LoVo (cell line): ENCODE results near the gene TRIM6.
"Not testable (repeated sequence)": the region's sequence is repeated elsewhere in the genome, so short reads cannot be mapped to it uniquely, and the experiment has no call there.

Experiments
- DNase-seq: peaks from one replicate; pipeline ENCODE4 v3.0.0-alpha.2; 2016; ENCODE audit warnings: low spot score

TRIM6 gene

DNA sequence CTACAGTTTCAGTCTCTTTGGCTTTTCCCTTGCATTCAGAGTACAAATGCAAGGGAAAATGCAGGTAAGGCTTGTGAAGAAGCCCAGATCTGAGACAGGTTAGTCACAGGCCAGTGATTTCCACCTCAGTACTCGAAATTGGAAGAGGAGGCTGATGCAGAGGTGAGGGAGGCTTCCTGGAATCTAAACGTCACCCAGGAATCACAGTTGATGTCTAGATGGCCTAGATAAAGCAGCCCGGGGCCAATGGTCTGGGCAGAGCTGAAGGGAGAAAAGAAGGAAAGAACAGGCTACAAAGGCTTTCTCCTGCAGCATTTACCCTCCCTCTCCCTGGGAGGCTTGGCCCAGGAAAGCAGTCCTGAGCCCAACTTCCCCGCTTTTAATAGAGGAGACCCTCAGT, 8.5 kb downstream of the TRIM6 start:
- no peak for DNase-seq

DNA sequence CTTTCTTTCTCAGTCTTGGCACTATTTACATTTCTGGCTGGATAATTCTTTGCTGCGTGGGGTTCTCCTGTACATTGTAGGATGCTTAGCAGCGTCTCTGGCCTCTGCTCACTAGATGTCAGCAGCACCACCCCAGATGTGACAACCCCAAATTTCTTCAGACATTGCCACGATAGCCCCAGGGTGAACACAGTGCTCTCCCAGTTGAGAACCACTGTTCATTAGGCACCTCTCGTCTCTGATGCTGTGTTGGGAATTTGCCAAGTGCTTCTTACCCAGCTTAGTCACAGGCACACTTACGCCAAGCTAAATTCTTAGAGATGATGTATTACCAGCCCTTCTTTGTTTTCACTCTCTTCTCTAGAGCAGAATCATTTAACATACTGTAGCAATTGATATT, 9.4 kb downstream of the TRIM6 start:
- DNase-seq: no peak

GRCh38 chr11:5608808-5609207, 12.4 kb downstream of the TRIM6 start:
- DNase-seq: no peak

GRCh38 chr11:5610446-5610845, 14.0 kb downstream of the TRIM6 start:
- no peak for DNase-seq

DNA sequence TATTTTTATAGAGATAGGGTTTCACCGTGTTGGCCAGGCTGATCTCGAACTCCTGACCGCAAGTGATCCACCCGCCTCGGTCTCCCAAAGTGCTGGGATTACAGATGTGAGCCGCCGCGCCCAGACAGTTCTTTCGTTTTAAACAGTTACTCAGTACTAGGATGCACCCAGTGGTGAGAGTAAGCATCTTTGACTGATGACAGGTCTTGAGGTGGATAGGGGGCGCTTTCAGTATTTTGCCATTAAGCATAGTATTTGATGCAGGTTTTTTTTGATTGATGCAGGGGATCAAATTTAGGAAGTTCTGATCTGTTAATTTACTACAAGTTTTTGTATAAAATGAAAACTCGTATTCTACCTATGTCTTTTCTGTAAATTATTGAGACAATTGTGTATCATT, 15.2 kb downstream of the TRIM6 start:
- no peak for DNase-seq

GRCh38 chr11:5618807-5619206, 22.4 kb downstream of the TRIM6 start:
- DNase-seq: no peak

DNA sequence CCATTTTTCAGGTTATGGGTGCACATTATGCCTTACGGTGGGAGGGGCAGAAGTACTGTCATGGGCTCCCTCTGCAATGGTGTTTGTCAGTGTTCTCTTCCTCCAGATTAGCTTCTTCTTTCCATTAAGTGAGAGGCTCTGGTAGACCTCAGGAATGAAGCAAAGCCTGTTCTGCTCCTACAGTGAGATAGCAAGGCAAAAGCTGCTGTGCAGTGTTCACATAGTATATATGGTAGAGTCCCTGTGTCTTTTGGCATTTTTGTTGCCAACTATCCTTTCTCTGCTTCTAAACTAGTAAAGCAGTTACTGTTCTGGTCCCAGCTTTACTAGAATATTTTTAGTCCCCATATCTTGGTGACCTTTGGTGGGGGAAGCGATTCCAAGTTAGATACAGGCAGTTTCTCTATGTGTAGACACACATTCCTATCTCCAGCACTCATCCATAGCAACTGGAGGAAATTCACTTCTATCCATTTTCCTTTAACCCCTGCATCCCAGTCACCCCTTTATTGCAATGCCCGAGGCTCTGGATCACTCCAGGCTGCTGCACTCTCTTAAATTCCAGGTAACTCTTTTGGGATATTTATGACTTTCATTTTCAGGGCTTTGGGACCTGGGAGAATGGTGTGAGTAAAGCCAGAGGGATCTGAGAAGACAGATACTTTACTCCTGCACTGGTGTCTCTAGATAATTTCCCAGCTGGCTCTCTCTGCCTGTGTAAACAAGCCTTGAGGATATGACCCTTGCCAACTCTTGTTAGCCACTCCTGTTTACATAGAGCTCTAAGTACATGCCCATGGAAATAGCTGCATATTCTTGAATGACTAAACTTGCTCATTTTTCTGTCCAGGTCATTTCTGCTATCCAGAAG, 24.4 kb downstream of the TRIM6 start:
- DNase-seq: peak; percentile 50

- no peak for DNase-seq
Observed at GRCh38 chr11:5621580-5621979, 25.1 kb downstream of the TRIM6 start.

DNA sequence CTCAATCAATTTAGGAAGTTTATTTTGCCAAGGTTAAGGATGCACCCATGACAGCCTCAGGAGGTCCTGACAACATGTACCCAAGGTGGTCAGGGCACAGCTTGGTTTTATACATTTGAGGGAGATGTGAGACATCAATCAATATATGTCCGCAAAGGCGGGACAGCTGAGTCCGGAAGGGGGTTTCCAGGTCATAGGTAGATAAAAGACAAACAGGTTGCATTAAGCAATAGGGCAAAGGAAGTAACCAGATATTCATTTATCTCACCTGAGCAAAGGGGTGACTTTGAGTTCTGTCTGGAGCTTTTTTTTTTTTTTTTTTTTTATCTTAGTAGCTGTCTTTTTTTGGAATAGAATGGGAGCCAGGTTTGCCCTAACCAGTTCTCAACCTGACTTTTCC, 26.4 kb downstream of the TRIM6 start:
- DNase-seq: no peak

GRCh38 chr11:5624489-5625279, 28.2 kb downstream of the TRIM6 start, which contains the start of gene TRIM34:
Gene TRIM34 (plus strand): TSS chr11:5625001. CDS start chr11:5632332, 7,331 bp downstream.
- peak; percentile 67 for DNase-seq

GRCh38 chr11:5625281-5625680, 28.8 kb downstream of the TRIM6 start:
- DNase-seq: no peak

DNA sequence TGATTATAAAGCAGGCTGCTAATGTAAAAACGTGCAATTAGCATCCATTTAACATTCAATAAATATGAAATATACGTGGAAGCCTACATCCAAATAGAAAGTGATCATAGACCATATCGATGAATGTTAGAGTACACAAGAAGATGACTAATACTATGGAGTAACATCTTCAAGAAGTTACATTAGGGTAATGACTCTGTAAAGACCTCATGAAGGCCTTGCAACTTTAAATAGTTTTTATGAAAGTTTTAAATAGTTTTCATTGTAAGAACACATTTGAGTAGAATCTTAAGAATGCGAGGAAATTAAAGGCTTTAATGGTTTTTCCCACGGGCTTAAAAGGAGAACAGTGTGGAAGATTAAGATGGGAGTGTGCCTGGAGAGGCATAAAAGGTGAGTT, 29.8 kb downstream of the TRIM6 start:
- DNase-seq: no peak

DNA sequence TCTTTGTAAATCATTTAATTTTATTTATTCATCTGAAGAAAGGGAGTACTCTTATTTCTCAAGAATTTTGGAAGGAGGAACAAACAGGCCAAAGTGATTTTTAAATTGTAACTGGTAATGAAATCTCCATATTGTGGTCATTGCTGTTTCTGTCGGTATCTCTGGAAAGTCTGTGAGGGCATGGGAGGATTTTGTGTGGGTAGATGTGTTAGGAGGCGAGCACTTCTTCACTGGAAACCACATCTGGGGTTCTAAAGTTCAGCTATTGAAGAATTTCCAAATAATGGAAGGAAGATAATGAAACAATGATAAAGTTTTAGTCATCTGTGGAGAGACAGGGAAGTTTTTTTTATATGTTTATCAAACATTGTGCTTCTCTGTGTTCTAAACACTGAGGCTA, 35.0 kb downstream of the TRIM6 start:
- DNase-seq: no peak

DNA sequence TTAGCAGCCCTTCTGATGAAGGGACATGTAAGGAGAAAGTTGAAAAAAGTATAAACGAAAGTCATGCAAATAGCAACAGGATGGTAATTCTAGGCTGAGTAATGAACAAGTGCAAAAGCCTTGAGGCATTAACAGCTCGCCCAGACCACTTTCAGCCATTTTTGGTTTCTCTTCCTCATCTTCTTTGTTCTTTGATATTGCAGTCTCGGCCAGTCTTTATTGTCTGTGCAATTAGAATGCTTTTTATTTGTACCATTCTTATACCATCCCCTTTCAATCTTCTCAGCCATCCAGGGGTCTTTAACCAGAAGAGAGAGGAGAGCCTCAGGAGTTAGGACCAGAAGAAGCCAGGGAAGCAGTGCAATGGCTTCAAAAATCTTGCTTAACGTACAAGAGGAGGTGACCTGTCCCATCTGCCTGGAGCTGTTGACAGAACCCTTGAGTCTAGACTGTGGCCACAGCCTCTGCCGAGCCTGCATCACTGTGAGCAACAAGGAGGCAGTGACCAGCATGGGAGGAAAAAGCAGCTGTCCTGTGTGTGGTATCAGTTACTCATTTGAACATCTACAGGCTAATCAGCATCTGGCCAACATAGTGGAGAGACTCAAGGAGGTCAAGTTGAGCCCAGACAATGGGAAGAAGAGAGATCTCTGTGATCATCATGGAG, 35.7 kb downstream of the TRIM6 start:
- no peak for DNase-seq

DNA sequence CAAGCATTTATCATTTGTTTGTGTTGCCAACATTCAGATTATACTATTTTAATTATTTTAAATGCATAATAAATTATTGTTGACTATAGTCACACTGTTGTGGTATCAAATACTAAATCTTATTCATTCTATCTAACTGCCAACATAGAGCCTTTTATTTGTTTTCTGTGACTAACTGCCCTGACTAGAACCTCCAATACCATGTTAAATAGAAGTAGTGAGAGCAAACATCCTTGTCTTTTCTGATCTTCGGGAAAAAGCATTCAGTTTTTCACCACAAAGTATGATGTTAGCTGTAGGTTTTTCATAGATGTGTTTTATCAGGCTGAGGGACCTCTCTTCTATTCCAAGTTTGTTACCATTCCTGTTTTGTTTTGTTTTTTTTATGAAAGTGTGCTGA, 43.5 kb downstream of the TRIM6 start:
- DNase-seq: no peak

DNA sequence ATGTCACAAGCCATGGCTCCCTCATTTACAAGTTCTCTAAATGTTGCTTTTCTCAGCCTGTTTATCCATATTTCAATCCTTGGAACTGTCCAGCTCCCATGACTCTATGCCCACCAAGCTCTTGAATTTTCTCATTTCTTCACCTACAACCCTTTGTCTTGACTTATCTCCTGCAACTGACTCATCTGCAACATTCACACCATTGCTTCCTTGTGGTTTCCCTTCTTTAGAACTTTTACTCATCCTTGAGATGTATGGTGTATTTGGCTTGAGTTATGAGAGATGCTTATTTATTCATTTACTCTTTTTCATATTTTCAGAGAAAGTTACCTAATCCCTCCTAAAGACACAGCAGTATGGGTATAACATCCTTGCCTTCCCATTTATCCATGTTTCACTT, 47.1 kb downstream of the TRIM6 start:
- no peak for DNase-seq

GRCh38 chr11:5646139-5646538, 49.7 kb downstream of the TRIM6 start:
- DNase-seq: no peak

DNA sequence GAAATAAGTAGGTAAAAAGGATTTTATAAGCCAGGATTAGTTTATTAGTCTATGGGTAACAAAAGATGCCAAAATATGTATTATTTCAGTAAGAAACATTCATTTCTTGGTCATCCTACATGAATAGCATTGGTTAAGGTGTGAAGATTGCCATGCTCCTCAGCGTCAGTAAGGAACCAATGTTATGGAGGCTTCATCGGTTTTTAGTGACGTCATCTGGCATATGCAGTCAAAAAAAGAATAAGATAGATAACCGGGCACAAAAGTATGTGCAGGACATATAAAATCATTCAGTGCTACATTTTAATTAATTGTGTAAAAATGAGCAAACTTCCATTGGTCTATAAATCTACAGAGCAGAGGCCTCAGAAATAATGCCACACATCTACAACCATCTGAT, 59.0 kb downstream of the TRIM6 start:
- DNase-seq: no peak

GRCh38 chr11:5656956-5657355, 60.5 kb downstream of the TRIM6 start:
- not testable (repeated sequence) for DNase-seq

DNA sequence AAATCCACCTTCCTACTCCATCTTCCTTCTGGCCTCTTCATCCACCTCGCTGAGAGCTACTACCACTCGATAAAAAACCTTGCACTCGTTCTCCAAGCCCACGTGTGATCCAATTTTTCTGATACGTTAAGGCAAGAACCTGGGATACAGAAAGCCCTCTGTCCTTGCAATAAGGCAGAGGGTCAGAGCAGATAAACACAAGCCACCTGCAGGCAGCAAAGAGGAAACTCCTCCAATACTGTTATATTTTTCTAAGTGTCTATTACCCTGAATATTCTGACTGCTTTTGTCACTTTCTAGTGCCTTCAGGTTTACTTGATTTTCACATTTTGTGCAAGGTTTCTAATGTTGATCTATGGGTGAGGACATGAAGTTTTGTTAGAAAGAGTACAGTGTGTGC, 61.9 kb downstream of the TRIM6 start:
- no peak for DNase-seq
